Measurements from ENCODE around the gene EYS.

DNA sequence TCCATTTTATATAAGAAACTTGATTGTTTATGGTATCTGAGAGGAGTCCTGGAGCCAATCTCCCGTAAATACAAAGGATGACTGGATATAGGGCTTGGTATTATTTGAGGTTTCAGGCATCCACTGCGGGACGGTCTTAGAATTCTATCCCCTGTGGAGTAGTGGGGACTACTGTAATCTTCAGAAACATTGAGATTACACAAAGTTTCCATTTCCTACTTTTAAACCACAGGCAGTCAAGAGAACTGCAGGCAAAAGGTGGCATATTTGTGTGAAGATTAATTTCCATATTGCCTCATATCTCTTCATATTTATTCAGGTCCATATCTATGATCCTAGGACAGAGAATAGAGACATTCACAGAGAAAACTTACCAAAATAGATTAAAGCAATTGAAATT is 1485.2 kb downstream of the EYS start:
- TF ChIP-seq, protein P1, sequence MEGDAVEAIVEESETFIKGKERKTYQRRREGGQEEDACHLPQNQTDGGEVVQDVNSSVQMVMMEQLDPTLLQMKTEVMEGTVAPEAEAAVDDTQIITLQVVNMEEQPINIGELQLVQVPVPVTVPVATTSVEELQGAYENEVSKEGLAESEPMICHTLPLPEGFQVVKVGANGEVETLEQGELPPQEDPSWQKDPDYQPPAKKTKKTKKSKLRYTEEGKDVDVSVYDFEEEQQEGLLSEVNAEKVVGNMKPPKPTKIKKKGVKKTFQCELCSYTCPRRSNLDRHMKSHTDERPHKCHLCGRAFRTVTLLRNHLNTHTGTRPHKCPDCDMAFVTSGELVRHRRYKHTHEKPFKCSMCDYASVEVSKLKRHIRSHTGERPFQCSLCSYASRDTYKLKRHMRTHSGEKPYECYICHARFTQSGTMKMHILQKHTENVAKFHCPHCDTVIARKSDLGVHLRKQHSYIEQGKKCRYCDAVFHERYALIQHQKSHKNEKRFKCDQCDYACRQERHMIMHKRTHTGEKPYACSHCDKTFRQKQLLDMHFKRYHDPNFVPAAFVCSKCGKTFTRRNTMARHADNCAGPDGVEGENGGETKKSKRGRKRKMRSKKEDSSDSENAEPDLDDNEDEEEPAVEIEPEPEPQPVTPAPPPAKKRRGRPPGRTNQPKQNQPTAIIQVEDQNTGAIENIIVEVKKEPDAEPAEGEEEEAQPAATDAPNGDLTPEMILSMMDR (IDR thresholded peaks at IDR 0.05) = peak in 1 of 4 experiments; percentile 9
- no peak for TF ChIP-seq POLR2A (IDR thresholded peaks at IDR 0.05)
